Activated T-helper 9 cell treated with anti-CD3 and anti-CD28 coated beads, Interleukin-2, amount 50 U/mL, for 16 hours (primary cell): Measurements from ENCODE around the gene SKAP2.

Experiments used
- DNase-seq: peaks from one replicate; pipeline ENCODE4 v3.0.0-alpha.2; 2020; ENCODE audit warnings: low read depth

SKAP2 gene

GRCh38 chr7:26631601-26632000 lies 232.8 kb downstream of the SKAP2 start:
- no peak for DNase-seq

DNA sequence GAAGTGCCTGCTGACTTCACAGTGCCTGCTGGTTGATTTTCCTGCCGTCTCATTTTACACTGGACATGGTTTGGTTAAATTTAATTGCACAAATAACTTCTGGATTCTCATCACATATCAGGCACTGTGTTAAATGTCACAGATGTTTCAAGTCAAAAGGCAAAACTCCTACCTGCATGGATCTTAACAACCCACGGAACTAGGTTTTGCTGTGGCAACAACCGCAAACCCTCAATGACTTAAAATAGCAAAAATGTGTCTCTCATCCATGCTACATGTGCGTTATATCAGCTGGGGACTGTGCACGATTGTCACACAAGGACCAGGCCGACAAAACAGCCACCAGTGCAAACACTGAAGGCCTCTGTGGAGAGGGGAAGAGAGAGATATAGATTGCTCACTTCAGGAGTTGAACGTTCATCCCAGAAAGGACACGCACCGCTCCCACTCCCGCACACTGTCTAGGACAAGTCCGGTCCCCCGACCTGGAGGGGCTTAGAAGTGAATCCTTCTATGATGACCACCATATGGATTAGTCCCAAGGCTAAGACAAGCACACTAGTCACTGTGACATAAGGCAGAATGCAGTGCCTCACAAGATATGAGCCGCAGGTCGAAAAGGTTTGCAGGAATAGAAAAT lies 233.3 kb downstream of the SKAP2 start:
- DNase-seq = no peak

- DNase-seq = no peak
Observed at GRCh38 chr7:26630361-26630760, 234.0 kb downstream of the SKAP2 start.

DNA sequence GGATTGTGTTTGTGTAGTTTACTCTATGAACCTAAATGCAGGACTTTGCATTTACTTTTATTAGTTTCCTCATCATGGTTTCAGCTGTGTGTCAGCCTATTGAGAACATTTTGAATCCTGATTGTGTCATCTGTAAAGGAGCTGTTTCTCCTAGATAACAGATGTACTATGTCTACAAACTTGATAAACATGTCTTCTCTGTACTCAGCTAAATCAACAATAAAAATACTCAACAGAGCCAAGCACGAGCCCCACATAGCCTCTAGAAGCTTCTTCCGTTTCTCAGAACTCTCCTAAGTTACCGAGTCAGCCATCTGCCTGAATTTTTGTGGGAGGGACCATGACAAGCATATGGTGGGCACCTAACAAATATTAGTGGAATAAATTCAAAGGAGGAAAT lies 234.7 kb downstream of the SKAP2 start:
- DNase-seq = no peak

DNA sequence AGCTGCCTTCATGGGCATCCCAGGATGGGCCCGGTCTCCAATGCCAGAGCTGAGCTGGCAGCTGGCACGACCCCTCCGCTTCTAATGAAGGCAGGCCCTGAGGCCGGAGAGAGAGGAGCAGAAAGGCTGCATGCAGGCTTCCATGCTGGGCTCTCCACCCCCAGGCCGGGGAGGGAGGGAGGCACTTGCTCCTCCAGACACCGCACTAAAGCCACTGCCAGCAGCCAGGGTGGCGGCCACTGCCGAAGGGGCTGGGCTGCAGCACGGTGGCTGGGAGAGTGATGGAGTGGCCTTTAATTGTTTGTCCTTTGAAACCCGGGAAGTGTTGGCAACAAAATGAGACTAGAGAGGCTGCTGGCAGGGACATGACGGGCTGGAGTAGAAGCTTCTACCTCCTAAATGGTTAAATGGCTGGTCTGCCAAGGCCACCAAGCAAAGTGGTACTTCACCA lies 236.5 kb downstream of the SKAP2 start:
- DNase-seq = no peak

GRCh38 chr7:26627221-26627620 lies 237.2 kb downstream of the SKAP2 start:
- no peak for DNase-seq

DNA sequence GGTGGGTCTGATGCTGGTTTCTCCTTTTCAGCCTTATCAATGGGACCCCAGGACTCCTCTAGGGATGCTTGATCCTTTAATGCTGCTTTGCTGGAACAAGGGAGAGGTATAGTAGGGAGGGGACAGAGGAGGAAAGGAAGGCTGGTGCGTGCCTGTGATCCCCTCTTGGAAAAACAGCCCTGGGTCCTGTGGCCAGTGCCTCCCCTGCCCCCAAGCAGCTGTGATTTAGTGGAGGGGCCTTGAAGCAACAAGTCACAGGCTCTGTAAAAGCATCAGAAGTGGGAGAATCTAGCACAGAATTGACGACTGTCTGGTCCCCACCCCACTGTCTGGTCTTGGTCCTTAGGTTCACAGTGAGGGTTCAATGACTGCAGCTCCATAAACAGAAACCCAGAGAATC lies 237.7 kb downstream of the SKAP2 start:
- DNase-seq = no peak

DNA sequence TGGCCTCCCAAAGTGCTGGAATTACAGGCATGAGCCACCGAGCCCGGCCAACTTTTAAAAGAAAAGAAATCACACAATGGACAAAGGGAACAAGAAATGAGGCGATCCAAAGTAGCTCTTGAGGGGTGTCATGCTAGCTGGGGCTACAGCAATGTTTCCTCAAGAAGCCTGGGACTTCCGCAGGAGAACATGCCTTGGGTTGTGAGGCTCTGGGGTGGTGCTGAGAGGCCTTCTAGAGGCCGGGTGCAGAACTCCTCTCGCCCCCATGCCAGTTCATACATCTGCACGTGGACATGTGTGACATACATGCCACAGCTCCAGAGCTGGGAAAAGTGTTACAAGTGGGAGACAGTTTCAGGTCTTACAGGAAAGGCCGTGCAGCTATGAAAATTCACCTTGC lies 238.2 kb downstream of the SKAP2 start:
- DNase-seq = no peak

GRCh38 chr7:26625286-26625685 lies 239.1 kb downstream of the SKAP2 start:
- DNase-seq = no peak

- DNase-seq = no peak
Observed at GRCh38 chr7:26624839-26625238, 239.6 kb downstream of the SKAP2 start.

DNA sequence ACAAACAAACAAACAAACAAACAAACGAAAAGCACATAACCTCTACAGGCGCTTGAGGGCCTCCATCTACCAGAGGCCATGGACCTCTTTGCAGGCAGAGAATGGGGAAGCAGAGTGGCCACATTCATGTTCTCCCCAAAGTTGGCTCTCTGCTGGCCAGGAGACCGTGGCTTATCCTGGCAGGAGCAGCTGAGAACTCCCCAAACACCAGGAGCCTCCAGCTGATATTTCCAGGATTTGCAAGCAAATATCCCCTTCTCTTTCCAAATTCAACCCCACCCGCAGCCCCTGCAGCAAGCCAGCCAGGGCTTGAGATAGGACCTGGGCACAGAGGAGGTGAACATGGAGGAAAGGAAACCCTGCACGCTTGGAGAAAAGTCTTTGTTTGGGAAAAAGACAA lies 240.0 kb downstream of the SKAP2 start:
- no peak for DNase-seq

- no peak for DNase-seq
Observed at GRCh38 chr7:26620352-26620751, 244.0 kb downstream of the SKAP2 start.

DNA sequence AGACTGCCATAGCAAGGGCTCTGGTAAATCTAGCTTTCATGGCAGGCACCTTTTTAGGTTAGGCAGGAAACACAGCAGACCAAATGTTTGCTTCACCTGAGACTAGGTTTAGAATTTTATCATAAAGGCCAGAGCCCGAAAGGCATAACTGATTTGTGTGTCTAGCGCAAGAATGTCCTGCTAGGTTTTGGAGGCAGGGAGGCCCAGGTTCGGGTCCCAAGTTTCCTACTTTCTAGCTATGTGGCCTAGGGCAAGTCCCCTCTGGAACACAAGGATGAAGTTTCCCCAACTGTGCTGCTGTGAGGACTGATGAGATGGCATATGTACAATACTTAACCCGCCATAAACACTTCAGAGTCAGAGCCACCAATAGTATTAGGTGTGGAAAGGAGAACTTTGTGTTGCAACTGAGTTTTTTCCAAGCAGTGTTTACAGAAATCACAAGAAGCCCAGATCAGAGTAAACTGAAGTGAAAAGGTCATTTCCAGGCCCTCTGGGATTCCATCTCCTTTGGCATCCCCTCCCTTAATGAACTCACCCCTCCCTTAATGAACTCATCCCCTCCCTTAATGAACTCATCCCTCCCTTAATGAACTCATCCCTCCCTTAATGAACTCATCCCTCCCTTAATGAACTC lies 244.9 kb downstream of the SKAP2 start:
- no peak for DNase-seq

- no peak for DNase-seq
Observed at GRCh38 chr7:26618898-26619297, 245.5 kb downstream of the SKAP2 start.

GRCh38 chr7:26618449-26618848 lies 245.9 kb downstream of the SKAP2 start:
- DNase-seq = no peak
